Hepatocyte (in vitro differentiated cells): ENCODE results near the gene GPR78. TPM values are rescaled to one million over a fixed set of nuclear protein-coding genes. Genes with fewer than 3 reads are reported as not detected.

ENCODE experiments used
- DNase-seq: peaks from one replicate; pipeline ENCODE4 v3.0.0-alpha.2; 2016; ENCODE audit warnings: low spot score
- H2AFZ ChIP-seq: fragments of 200-600 bp; sonication (generic); 2 replicates; pipeline ENCODE4 v1.6.0; 2016; ENCODE audit warnings: antibody characterized with exemption, mild to moderate bottlenecking
- H3K27ac ChIP-seq: fragments of 200-600 bp; sonication (generic); 2 replicates; pipeline ENCODE4 v1.5.1; 2016; ENCODE audit warnings: mild to moderate bottlenecking
- H3K27me3 ChIP-seq: fragments of 200-600 bp; sonication (generic); 2 replicates; pipeline ENCODE4 v1.6.1; 2016
- H3K36me3 ChIP-seq: fragments of 200-600 bp; sonication (generic); replicated peaks from 2 replicates; pipeline ENCODE4 v1.5.1; 2016; ENCODE audit warnings: low read depth; ENCODE audit not compliant: insufficient read depth
- H3K4me1 ChIP-seq: fragments of 200-600 bp; sonication (generic); 2 replicates; pipeline ENCODE4 v1.5.1; 2016; ENCODE audit warnings: mild to moderate bottlenecking, moderate library complexity; ENCODE audit not compliant: insufficient read depth
- H3K4me2 ChIP-seq: fragments of 200-600 bp; sonication (generic); 2 replicates; pipeline ENCODE4 v1.6.0; 2016
- H3K4me3 ChIP-seq: fragments of 200-600 bp; sonication (generic); 2 replicates; pipeline ENCODE4 v1.5.1; 2016; ENCODE audit warnings: mild to moderate bottlenecking
- H3K79me2 ChIP-seq: fragments of 200-600 bp; sonication (generic); 2 replicates; pipeline ENCODE4 v1.6.0; 2017; ENCODE audit warnings: mild to moderate bottlenecking
- H3K9me2 ChIP-seq: fragments of 200-600 bp; sonication (generic); replicated peaks from 2 replicates; pipeline ENCODE4 v1.6.0; 2017; ENCODE audit warnings: mild to moderate bottlenecking; ENCODE audit not compliant: insufficient read depth
- H3K9me3 ChIP-seq: fragments of 200-600 bp; sonication (generic); 2 replicates; pipeline ENCODE4 v1.5.1; 2016; ENCODE audit warnings: low read depth, mild to moderate bottlenecking
- H4K20me1 ChIP-seq: fragments of 200-600 bp; sonication (generic); 2 replicates; pipeline ENCODE4 v1.6.0; 2016; ENCODE audit warnings: mild to moderate bottlenecking; ENCODE audit not compliant: insufficient read depth, poor library complexity, severe bottlenecking
- CTCF ChIP-seq: fragments of 200-600 bp; sonication (generic); IDR thresholded peaks from 2 replicates; pipeline ENCODE4 v1.5.1; 2016; ENCODE audit warnings: antibody characterized with exemption, mild to moderate bottlenecking; ENCODE audit not compliant: poor library complexity
- EZH2 ChIP-seq: fragments of 200-600 bp; sonication (generic); IDR thresholded peaks from 2 replicates; pipeline ENCODE4 v1.6.1; 2016; ENCODE audit warnings: antibody characterized with exemption, mild to moderate bottlenecking, borderline replicate concordance
- EZH2phosphoT487 ChIP-seq: fragments of 200-600 bp; sonication (generic); IDR thresholded peaks from one replicate; pipeline ENCODE4 v1.6.1; 2018; ENCODE audit warnings: antibody characterized with exemption, mild to moderate bottlenecking, low read depth, moderate library complexity; ENCODE audit not compliant: unreplicated experiment, severe bottlenecking
- WGBS: methylation state at CpG from one replicate; pipeline ENCODE4 v1.1.6; 2016; ENCODE audit warnings: low lambda C conversion rate; ENCODE audit errors: missing lambda C conversion rate; 5-methylcytosine and 5-hydroxymethylcytosine counted together
- polyA plus RNA-seq: library from polyadenylated mRNA; unstranded; fragments of >200 nt; fragmentation: Nextera tagmentation; extraction: Ambion mirVana; gene quantifications from 2 replicates; pipeline ENCODE4 v1.2.1, GENCODE V29; 2016
- total RNA-seq: library from RNA; depleted of rRNA; stranded (reverse); fragments of >200 nt; gene quantifications from 2 replicates; pipeline ENCODE4 v1.2.3, GENCODE V29; 2014

GPR78 gene
- total and polyA plus RNA-seq, 2 experiments from 2014 or later, result 0.28 to 1.0 TPM

- no peak overlapping the region for H2AFZ ChIP-seq
- H3K36me3 ChIP-seq, result no peaks in the 10 kb centered on the region
- no peak overlapping the region for H3K27ac ChIP-seq
- H3K9me2 ChIP-seq, result no peaks in the 10 kb centered on the region
- no peaks in the 10 kb centered on the region for H3K4me1 ChIP-seq
- no peaks in the 10 kb centered on the region for H4K20me1 ChIP-seq
- no peaks in the 10 kb centered on the region for H3K9me3 ChIP-seq
- H3K79me2 ChIP-seq, result no peaks in the 10 kb centered on the region
- TF ChIP-seq EZH2 (no peak), CTCF (no peak), EZH2phosphoT487 (no peak)
- 78% methylated on average over 26 of the region's 26 CpGs for WGBS
- no peaks in the 10 kb centered on the region for H3K27me3 ChIP-seq
- H3K4me2 ChIP-seq, result no peak overlapping the region
- no peak for DNase-seq
- H3K4me3 ChIP-seq, result no peak overlapping the region
Observed at GRCh38 chr4:8615921-8616787, 36.0 kb downstream of the GPR78 start.

- no peak for TF ChIP-seq EZH2
- TF ChIP-seq EZH2phosphoT487, result no peak
- TF ChIP-seq CTCF, result no peak
- Histone ChIP-seq H3K4me2 (no peak overlapping the region), H3K9me3 (no peaks in the 10 kb centered on the region), H3K27ac (no peak overlapping the region), H3K9me2 (no peaks in the 10 kb centered on the region), H3K4me3 (no peak overlapping the region), H3K4me1 (no peaks in the 10 kb centered on the region), H2AFZ (no peak overlapping the region), H3K36me3 (no peaks in the 10 kb centered on the region), H4K20me1 (no peaks in the 10 kb centered on the region), H3K27me3 (no peaks in the 10 kb centered on the region), H3K79me2 (no peaks in the 10 kb centered on the region)
- WGBS, result 91% methylated on average over 16 of the region's 16 CpGs
- no peak for DNase-seq
Observed at GRCh38 chr4:8616831-8617230, 36.6 kb downstream of the GPR78 start.

- no peaks in the 10 kb centered on the region for H3K79me2 ChIP-seq
- no peak overlapping the region for H2AFZ ChIP-seq
- H4K20me1 ChIP-seq, result no peaks in the 10 kb centered on the region
- 78% methylated on average over 21 of the region's 21 CpGs for WGBS
- H3K27ac ChIP-seq, result no peak overlapping the region
- H3K9me3 ChIP-seq, result no peaks in the 10 kb centered on the region
- no peak overlapping the region for H3K4me2 ChIP-seq
- no peaks in the 10 kb centered on the region for H3K27me3 ChIP-seq
- H3K36me3 ChIP-seq, result no peaks in the 10 kb centered on the region
- no peaks in the 10 kb centered on the region for H3K4me1 ChIP-seq
- no peak for DNase-seq
- no peak overlapping the region for H3K4me3 ChIP-seq
- TF ChIP-seq EZH2phosphoT487 (no peak), EZH2 (no peak), CTCF (no peak)
- H3K9me2 ChIP-seq, result no peaks in the 10 kb centered on the region
Observed at GRCh38 chr4:8617486-8618040, 37.4 kb downstream of the GPR78 start.
